GM12878 (cell line): ENCODE results near the gene ARFGAP2. TPM values are rescaled to one million over a fixed set of nuclear protein-coding genes. Genes with fewer than 3 reads are reported as not detected.

Experiments used
- ATAC-seq: fragments of 200-7000 bp; cut with Tn5 transposase; 3 replicates; pipeline ENCODE4 v1.9.1; 2020; ENCODE audit warnings: mild to moderate bottlenecking, moderate library complexity
- BruUV-seq: library from RNA; stranded (reverse); fragments of 400-500 nt; replicated peaks from 2 replicates; lab custom pipeline; 2021; lab: Mats Ljungman, UMichigan
- CTCF ChIA-PET: fragments of 300-600 bp; sonication (Branson Sonifier 250); formaldehyde crosslinking; extraction: SDS; loops from one replicate; lab custom pipeline; 2021; ENCODE audit warnings: inconsistent platforms; lab: Yijun Ruan, JAX
- POLR2A ChIA-PET: fragments of 350-600 bp; formaldehyde crosslinking; extraction: SDS; loops from one replicate; lab custom pipeline; 2021; ENCODE audit warnings: inconsistent platforms; lab: Charles Lee
- RAD21 ChIA-PET: fragments of 300-600 bp; sonication (Branson Sonifier 250); formaldehyde crosslinking; loops from one replicate; lab custom pipeline; 2023; ENCODE audit warnings: antibody characterized with exemption; ENCODE audit not compliant: unreplicated experiment; lab: Charles Lee
- SMC1A ChIA-PET: fragments of 300-600 bp; sonication (Branson Sonifier 250); formaldehyde crosslinking; loops from one replicate; lab custom pipeline; 2023; ENCODE audit not compliant: unreplicated experiment, uncharacterized antibody; lab: Charles Lee
- DNase-seq: peaks from one replicate; pipeline ENCODE4 v3.0.0-alpha.2; 2011; ENCODE audit warnings: low read depth, low spot score
- FAIRE-seq: peaks from 3 replicates; lab custom pipeline; 2011; peaks lifted over from hg19 to GRCh38; lab: Jason Lieb, UNC
- H2AFZ ChIP-seq: 2 replicates; pipeline ENCODE4 v1.6.0; 2011; ENCODE audit warnings: low read depth, low read length, control low read depth; ENCODE audit not compliant: control insufficient read depth
- H3K27ac ChIP-seq: 2 replicates; pipeline ENCODE4 v1.5.1; 2011; ENCODE audit warnings: control low read depth; ENCODE audit not compliant: control insufficient read depth, insufficient read depth
- H3K27me3 ChIP-seq, 2 experiments: replicated peaks in 1 of 2; 2 replicates each; pipeline versions ENCODE4 v1.6.0 to v1.6.1; 2011; ENCODE audit warnings: low read length in 1 of 2; ENCODE audit not compliant: control insufficient read depth in 2 of 2, insufficient read depth in 2 of 2
- H3K36me3 ChIP-seq, 2 experiments: 2 replicates each; pipeline ENCODE4 v1.5.1; 2011; ENCODE audit warnings: low read length in 1 of 2; ENCODE audit not compliant: control insufficient read depth in 2 of 2, insufficient read depth in 2 of 2
- H3K4me1 ChIP-seq: 2 replicates; pipeline ENCODE4 v1.6.1; 2011; ENCODE audit warnings: mild to moderate bottlenecking, low read length, moderate library complexity, mixed read lengths; ENCODE audit not compliant: control insufficient read depth, insufficient read depth
- H3K4me2 ChIP-seq: 2 replicates; pipeline ENCODE4 v1.6.0; 2011; ENCODE audit warnings: control low read depth; ENCODE audit not compliant: control insufficient read depth, insufficient read depth
- H3K4me3 ChIP-seq: fragments of 200-600 bp; sonication (generic); 2 replicates; pipeline ENCODE4 v1.5.1; 2016
- H3K79me2 ChIP-seq: 2 replicates; pipeline ENCODE4 v1.6.0; 2011; ENCODE audit warnings: low read length; ENCODE audit not compliant: control insufficient read depth, insufficient read depth
- H3K9ac ChIP-seq: 2 replicates; pipeline ENCODE4 v1.8.0; 2011; ENCODE audit warnings: low read length, control low read depth, mixed read lengths; ENCODE audit not compliant: control insufficient read depth, insufficient read depth
- H3K9me3 ChIP-seq: replicated peaks from 3 replicates; pipeline ENCODE4 v1.5.1; 2011; ENCODE audit warnings: mild to moderate bottlenecking, low read length; ENCODE audit not compliant: control insufficient read depth, insufficient read depth
- H4K20me1 ChIP-seq: 2 replicates; pipeline ENCODE4 v1.6.0; 2011; ENCODE audit not compliant: control insufficient read depth, insufficient read depth
- ATF2 ChIP-seq: IDR thresholded peaks from 2 replicates; pipeline ENCODE4 v1.6.1; 2012; ENCODE audit warnings: low read length, inconsistent platforms
- CEBPB ChIP-seq, 2 experiments: fragments of 150-350 bp in 1 of 2; IDR thresholded peaks; 2 replicates each; pipeline ENCODE4 v1.6.1; 2012 to 2014; ENCODE audit warnings: low read depth in 2 of 2, low read length in 2 of 2, borderline replicate concordance in 1 of 2, inconsistent platforms in 1 of 2
- KLF5 ChIP-seq: fragments of 450-650 bp; IDR thresholded peaks from 2 replicates; pipeline ENCODE4 v1.6.1; 2014; ENCODE audit warnings: mild to moderate bottlenecking; ENCODE audit not compliant: partially characterized antibody
- SPI1 ChIP-seq: IDR thresholded peaks from 2 replicates; pipeline ENCODE4 v1.6.1; 2011; ENCODE audit warnings: low read depth, mild to moderate bottlenecking, low read length, moderate library complexity, borderline replicate concordance; ENCODE audit not compliant: insufficient read depth
- WGBS: methylation state at CpG from one replicate; pipeline ENCODE4 v1.1.6; 2016; ENCODE audit warnings: low lambda C conversion rate; ENCODE audit not compliant: insufficient replicate concordance, insufficient coverage; ENCODE audit errors: missing lambda C conversion rate; 5-methylcytosine and 5-hydroxymethylcytosine counted together
- in situ Hi-C: fragments of 300-500 bp; cut with MboI; formaldehyde crosslinking; loops from 9 replicates; pipeline ENCODE4 v1.14.3; 2018; ENCODE audit warnings: mixed read lengths
- intact Hi-C: fragments of 100-400 bp; cut with micrococcal nuclease; formaldehyde crosslinking; loops from one replicate; pipeline ENCODE4 v1.14.2; 2022; ENCODE audit not compliant: unreplicated experiment
- polyA plus RNA-seq, 11 experiments: library from polyadenylated mRNA; depleted of rRNA in 4 of 11; unstranded in 6 of 11; stranded (reverse) in 5 of 11; fragments of >200 nt; fragmentation: Nextera tagmentation in 4 of 11; fragmentation: Illumina TruSeq in 1 of 11; extraction: Ambion mirVana in 4 of 11; extraction: Trizol in 1 of 11; gene quantifications; 1 replicate in 1 of 11; 2 replicates in 10 of 11; pipeline versions ENCODE4 v1.2.1 to v1.2.3, GENCODE V29; 2011 to 2016; ENCODE audit warnings: inconsistent platforms in 2 of 11, missing spikeins in 2 of 11, low read depth in 1 of 11
- total RNA-seq, 4 experiments: library from RNA; depleted of rRNA in 3 of 4; stranded (reverse); fragments of >200 nt in 3 of 4; fragmentation: Illumina TruSeq in 1 of 4; extraction: Trizol in 1 of 4; gene quantifications; 2 replicates each; pipeline versions ENCODE4 v1.2.1 to v1.2.3, GENCODE V29; 2013 to 2021

ARFGAP2 gene
- total and polyA plus RNA-seq, 10 of the 15 experiments (the other 5 are each of a cell fraction or from before 2014, with no cell fraction given), result 20.9 to 100 (median 75.5) TPM

DNA sequence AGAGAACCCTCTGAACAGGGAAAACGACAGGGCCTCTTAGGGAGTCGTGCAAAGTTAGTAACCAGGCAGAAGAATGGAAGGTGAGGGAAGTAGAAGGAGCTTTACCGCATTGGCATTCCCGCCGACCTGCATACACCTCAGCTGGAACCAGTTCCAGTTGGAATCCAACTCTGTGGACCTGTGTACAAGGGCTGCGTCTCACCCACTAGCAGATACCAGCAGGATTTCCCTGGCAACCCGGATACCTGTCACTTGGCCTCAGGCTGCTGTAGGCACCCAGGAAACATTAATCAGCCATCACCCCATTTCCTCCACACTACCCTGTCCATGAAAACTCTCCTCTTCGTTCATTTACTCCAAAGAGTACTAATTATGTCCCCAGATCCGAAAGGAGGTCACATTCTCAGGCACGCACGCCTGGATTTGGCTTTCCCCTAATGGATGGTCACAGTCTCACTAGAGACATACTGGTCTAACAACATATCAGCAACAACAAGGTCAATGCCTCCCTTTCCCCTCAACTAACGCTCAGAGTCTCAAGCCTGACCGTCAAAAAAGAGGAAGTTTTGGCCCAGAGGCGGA is 842 bp downstream of the ARFGAP2 start:
- Histone ChIP-seq H3K79me2 (peaks cover 32% of the 10 kb centered on the region), H3K36me3 (peaks cover 12 to 17% of the 10 kb centered on the region in 2 experiments; a peak in 3 of 4 replicates), H3K27me3 (no peaks in the 10 kb centered on the region), H3K9ac (peak overlapping the region; percentile 96), H2AFZ (no peak overlapping the region), H3K4me3 (peak overlapping the region; percentile 93), H3K9me3 (no peaks in the 10 kb centered on the region), H4K20me1 (peaks cover 4% of the 10 kb centered on the region; the same call in 1 of the 2 replicates), H3K4me2 (peak overlapping the region; percentile 93), H3K27ac (peak overlapping the region; percentile 90), H3K4me1 (peaks cover 14% of the 10 kb centered on the region)
- no TSS peak for BruUV-seq
- ChIA-PET POLR2A (interaction anchor here (0.6 kb wide), 1 partner anchor 172 kb away, joined by 4 read pairs; no protein-coding TSS in a partner anchor), SMC1A (no interaction called here), RAD21 (no interaction called here), CTCF (interaction anchor here (0.6 to 6.6 kb wide), 5 partner anchors 22 to 235 kb away, joined by 3 to 88 read pairs (median 37); partner anchors contain the start of genes ACP2 and SLC39A13)
- no peak for TF ChIP-seq SPI1
- TF ChIP-seq KLF5, result no peak
- no peak for TF ChIP-seq ATF2
- no peak for TF ChIP-seq CEBPB (IDR thresholded peaks at IDR 0.05; ENCODE audit: borderline replicate concordance in 1 of 2, low read depth in 2 of 2, low read length in 2 of 2)
- intact Hi-C loops (loop anchor here (2.0 to 10.0 kb wide), 5 partner anchors 39 to 669 kb away; partner anchors contain the start of genes ACP2, DDB2, NUP160 and PSMC3), in situ Hi-C loops (loop anchor here (5.0 kb wide), 1 partner anchor 246 kb away; no protein-coding TSS in a partner anchor)
- 29% methylated on average over 14 of the region's 14 CpGs for WGBS
- FAIRE-seq, result peak; percentile 89
- no peak for ATAC-seq
- no peak for DNase-seq
